Stomach (tissue), 4 donors: ENCODE results near the gene LYZ.

Experiments
- EP300 ChIP-seq: sonication (generic); formaldehyde crosslinking; IDR thresholded peaks from one replicate; pipeline ENCODE4 v1.6.1; 2017; ENCODE audit warnings: antibody characterized with exemption
- POLR2A ChIP-seq, 4 donors: fragments of 450-650 bp; IDR thresholded peaks; one replicate each; pipeline ENCODE4 v1.6.1; 2016; ENCODE audit warnings: antibody characterized with exemption in 4 of 4, control low read depth in 2 of 4, mild to moderate bottlenecking in 1 of 4, moderate library complexity in 1 of 4
- POLR2AphosphoS5 ChIP-seq, 3 donors: sonication (generic); formaldehyde crosslinking; IDR thresholded peaks; one replicate each; pipeline ENCODE4 v1.6.1; 2016; ENCODE audit warnings: antibody characterized with exemption in 3 of 3
- TF ChIP-seq, protein P1 (sequence below), 7 experiments: fragments of 450-650 bp in 4 of 7; fragments of 200-600 bp in 3 of 7; sonication (generic) in 3 of 7; IDR thresholded peaks; one replicate each; pipeline ENCODE4 v1.5.1; 2016 to 2019; ENCODE audit warnings: antibody characterized with exemption in 7 of 7, control low read depth in 2 of 7, mild to moderate bottlenecking in 1 of 7

DNA sequence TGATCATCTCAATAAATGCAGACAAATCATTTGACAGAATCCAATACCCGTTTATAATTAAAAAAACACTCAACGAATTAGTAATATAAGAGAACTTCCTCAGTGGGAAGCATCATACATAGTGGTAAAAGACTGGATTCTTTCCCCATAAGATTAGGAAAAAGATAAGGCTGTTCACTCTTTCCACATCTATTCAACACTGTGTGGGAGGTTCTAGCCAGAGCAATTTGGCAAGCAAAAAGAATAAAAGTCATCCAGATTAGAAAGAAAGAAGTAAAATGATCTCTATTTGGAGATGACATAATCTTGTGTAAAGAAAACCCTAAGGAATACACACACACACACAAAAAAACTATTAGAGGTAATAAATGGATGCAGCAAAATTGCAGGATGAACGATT, 49.8 kb downstream of the LYZ start:
- TF ChIP-seq, protein P1, sequence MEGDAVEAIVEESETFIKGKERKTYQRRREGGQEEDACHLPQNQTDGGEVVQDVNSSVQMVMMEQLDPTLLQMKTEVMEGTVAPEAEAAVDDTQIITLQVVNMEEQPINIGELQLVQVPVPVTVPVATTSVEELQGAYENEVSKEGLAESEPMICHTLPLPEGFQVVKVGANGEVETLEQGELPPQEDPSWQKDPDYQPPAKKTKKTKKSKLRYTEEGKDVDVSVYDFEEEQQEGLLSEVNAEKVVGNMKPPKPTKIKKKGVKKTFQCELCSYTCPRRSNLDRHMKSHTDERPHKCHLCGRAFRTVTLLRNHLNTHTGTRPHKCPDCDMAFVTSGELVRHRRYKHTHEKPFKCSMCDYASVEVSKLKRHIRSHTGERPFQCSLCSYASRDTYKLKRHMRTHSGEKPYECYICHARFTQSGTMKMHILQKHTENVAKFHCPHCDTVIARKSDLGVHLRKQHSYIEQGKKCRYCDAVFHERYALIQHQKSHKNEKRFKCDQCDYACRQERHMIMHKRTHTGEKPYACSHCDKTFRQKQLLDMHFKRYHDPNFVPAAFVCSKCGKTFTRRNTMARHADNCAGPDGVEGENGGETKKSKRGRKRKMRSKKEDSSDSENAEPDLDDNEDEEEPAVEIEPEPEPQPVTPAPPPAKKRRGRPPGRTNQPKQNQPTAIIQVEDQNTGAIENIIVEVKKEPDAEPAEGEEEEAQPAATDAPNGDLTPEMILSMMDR (IDR thresholded peaks at IDR 0.05): no peak
- TF ChIP-seq EP300 (no peak), POLR2A (IDR thresholded peaks at IDR 0.05) (no peak), POLR2AphosphoS5 (IDR thresholded peaks at IDR 0.05) (no peak)
